ENCODE measurements around the gene GNAI2.
"Not testable (repeated sequence)": the region's sequence is repeated elsewhere in the genome, so short reads cannot be mapped to it uniquely, and the experiment has no call there.

The GNAI2 gene

DNA sequence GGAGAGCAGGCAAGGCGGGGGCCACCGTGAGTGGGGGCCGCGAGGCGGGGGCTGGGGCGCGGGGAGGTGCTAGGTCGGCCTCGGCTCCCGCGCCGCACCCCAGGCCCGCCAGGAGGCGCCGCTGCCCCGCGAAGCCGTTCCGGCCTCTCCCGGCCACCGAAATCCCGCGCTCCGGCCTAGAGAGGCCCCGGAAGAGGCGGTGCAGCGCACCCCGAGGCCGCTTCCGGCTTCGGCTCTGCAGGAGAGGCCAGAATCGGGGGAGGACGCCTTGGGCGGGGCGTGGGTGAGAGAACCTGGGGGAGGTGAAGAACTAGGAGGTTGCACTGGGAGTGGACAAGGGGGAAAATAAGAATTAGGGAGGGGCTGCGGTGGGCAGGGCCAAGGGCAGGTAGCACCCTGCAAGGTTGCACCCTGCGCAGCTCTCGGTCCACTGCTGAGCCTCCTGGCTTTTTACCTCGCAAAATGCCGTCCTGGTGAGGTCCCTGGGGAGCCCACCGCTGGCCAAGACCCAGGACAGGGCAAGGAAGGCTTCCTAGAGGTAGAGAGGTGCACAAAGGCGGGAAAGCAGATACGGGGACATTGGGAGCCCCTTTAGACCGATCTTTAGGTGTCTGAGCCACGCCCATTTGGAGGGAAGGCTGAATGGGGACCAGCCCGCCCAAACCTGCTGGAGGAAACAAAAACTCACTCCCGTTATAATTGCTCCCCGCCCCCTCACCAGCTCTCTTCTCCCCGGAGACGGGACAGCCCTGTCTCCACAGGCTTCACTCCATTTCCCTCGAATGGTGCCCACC, 8.4 kb upstream of the GNAI2 start:
- Histone ChIP-seq H3K4me3 (ENCODE audit: severe bottlenecking) (peak overlapping the region; percentile 44), H3K27me3 (ENCODE audit: insufficient read depth, poor library complexity, severe bottlenecking) (no peaks in the 10 kb centered on the region), H3K27ac (ENCODE audit: poor library complexity, severe bottlenecking) (peak overlapping the region; percentile 66), H3K36me3 (ENCODE audit: low read depth) (no peaks in the 10 kb centered on the region), H3K4me1 (ENCODE audit: insufficient read depth, poor library complexity, severe bottlenecking) (peaks cover 4% of the 10 kb centered on the region), H3K9me3 (ENCODE audit: severe bottlenecking) (no peaks in the 10 kb centered on the region)
- peak; percentile 90 for ATAC-seq (ENCODE audit: low read depth)
- peak; percentile 96 for DNase-seq (ENCODE audit: low spot score)
- TF ChIP-seq, protein P1, sequence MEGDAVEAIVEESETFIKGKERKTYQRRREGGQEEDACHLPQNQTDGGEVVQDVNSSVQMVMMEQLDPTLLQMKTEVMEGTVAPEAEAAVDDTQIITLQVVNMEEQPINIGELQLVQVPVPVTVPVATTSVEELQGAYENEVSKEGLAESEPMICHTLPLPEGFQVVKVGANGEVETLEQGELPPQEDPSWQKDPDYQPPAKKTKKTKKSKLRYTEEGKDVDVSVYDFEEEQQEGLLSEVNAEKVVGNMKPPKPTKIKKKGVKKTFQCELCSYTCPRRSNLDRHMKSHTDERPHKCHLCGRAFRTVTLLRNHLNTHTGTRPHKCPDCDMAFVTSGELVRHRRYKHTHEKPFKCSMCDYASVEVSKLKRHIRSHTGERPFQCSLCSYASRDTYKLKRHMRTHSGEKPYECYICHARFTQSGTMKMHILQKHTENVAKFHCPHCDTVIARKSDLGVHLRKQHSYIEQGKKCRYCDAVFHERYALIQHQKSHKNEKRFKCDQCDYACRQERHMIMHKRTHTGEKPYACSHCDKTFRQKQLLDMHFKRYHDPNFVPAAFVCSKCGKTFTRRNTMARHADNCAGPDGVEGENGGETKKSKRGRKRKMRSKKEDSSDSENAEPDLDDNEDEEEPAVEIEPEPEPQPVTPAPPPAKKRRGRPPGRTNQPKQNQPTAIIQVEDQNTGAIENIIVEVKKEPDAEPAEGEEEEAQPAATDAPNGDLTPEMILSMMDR (IDR thresholded peaks at IDR 0.05; ENCODE audit: poor library complexity, severe bottlenecking) = peak; percentile 98

DNA sequence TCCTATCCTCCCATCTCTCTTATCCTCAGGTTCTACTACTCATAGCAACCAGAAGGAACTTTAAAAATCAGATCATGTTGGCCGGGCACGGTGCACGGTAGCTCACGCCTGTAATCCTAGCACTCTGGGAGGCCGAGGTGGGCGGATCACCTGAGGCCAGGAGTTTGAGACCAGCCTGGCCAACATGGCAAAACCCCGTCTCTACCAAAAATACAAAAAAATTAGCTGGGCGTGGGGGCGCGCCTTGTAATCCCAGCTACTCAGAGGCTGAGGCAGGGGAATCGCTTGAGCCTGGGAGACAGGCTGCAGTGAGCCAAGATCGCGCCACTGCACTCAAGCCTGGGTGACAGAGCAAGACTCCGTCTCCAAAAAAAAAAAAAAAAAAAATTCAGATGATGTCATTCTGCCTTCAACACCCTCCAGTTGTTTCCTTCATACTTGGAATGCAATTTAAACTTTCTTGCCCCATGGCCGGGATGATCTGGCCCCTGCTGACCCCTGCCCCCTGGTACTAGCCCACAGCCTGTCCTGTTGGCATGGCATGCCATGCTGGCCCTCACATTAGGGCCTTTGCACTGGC, 7.7 kb upstream of the GNAI2 start:
- Histone ChIP-seq H3K27ac (ENCODE audit: poor library complexity, severe bottlenecking) (peak overlapping the region; percentile 66), H3K4me3 (ENCODE audit: severe bottlenecking) (peak overlapping the region; percentile 44)
- not testable (repeated sequence) for H3K36me3 ChIP-seq (ENCODE audit: low read depth); H3K4me1 ChIP-seq (ENCODE audit: insufficient read depth, poor library complexity, severe bottlenecking); DNase-seq (ENCODE audit: low spot score); H3K27me3 ChIP-seq (ENCODE audit: insufficient read depth, poor library complexity, severe bottlenecking); ATAC-seq (ENCODE audit: low read depth); H3K9me3 ChIP-seq (ENCODE audit: severe bottlenecking)

DNA sequence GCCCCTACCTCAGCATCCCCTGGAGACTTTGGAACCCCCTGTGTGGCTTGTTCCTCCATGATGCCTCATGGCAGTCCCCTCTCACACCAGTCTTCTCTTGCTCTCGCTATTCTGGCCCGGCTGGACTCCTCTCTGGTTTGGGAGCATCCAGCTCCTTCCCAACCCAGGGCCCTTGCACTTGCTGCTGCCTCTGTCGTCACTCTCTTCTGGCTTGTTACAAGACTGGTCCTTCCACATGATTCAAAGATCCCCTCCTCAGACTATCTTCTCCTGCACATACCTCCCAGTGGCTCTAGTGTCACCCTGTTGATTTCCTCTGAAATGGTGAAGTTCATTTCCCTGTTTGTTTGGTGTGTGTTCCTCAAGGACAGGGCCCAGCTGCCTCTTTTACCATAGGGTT, 6.5 kb upstream of the GNAI2 start:
- TF ChIP-seq, protein P1 (IDR thresholded peaks at IDR 0.05; ENCODE audit: poor library complexity, severe bottlenecking) = no peak
- DNase-seq (ENCODE audit: low spot score) (no peak), ATAC-seq (ENCODE audit: low read depth) (no peak)
- H3K9me3 ChIP-seq (ENCODE audit: severe bottlenecking) = no peaks in the 10 kb centered on the region
- no peak overlapping the region for H3K4me3 ChIP-seq (ENCODE audit: severe bottlenecking)
- no peak overlapping the region for H3K27ac ChIP-seq (ENCODE audit: poor library complexity, severe bottlenecking)
- no peaks in the 10 kb centered on the region for H3K27me3 ChIP-seq (ENCODE audit: insufficient read depth, poor library complexity, severe bottlenecking)
- peaks cover 4% of the 10 kb centered on the region for H3K4me1 ChIP-seq (ENCODE audit: insufficient read depth, poor library complexity, severe bottlenecking)
- H3K36me3 ChIP-seq (ENCODE audit: low read depth) = no peaks in the 10 kb centered on the region

DNA sequence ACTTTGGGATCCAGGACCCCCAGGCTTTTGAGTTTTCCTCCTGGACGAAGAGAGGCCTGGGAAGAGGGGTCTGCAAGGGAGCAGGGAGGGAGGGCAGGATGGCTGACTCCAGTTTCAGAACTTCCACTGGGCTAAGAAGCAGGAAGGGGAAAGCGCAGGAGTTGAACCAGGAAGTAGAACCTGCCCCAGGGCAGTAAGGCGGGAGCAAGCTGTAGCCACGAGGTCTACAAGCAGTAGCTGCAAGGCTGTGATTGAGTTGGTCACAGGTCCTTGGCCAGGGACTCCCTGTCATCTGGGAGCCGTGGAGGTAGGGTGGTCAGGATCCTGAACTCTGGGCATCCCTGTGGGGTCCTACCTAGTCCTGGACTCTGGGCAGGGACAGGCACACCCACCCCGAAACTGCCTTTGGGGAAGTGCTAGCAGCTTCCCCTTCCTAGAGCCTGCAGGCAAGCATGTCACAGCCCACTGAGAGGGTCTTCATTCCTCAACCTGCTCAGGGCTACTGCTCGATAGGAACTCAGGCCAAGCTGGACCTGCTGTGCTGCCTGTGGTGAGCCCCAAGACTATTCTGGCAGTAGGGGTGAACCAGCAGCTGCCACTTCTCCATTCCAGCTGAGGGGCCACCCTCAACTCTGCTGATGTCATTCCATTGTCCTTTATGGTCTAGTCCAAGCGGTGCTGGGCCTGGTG, 5.8 kb upstream of the GNAI2 start:
- Histone ChIP-seq H3K36me3 (ENCODE audit: low read depth) (no peaks in the 10 kb centered on the region), H3K4me1 (ENCODE audit: insufficient read depth, poor library complexity, severe bottlenecking) (peaks cover 4% of the 10 kb centered on the region), H3K27me3 (ENCODE audit: insufficient read depth, poor library complexity, severe bottlenecking) (no peaks in the 10 kb centered on the region), H3K27ac (ENCODE audit: poor library complexity, severe bottlenecking) (no peak overlapping the region), H3K4me3 (ENCODE audit: severe bottlenecking) (no peak overlapping the region), H3K9me3 (ENCODE audit: severe bottlenecking) (no peaks in the 10 kb centered on the region)
- TF ChIP-seq, protein P1 (IDR thresholded peaks at IDR 0.05; ENCODE audit: poor library complexity, severe bottlenecking) = no peak
- no peak for ATAC-seq (ENCODE audit: low read depth)
- no peak for DNase-seq (ENCODE audit: low spot score)

GRCh38 chr3:50230794-50231125, 5.2 kb upstream of the GNAI2 start:
- no peaks in the 10 kb centered on the region for H3K36me3 ChIP-seq (ENCODE audit: low read depth)
- ATAC-seq (ENCODE audit: low read depth) = no peak
- peaks cover 4% of the 10 kb centered on the region for H3K4me1 ChIP-seq (ENCODE audit: insufficient read depth, poor library complexity, severe bottlenecking)
- DNase-seq (ENCODE audit: low spot score) = no peak
- no peak overlapping the region for H3K27ac ChIP-seq (ENCODE audit: poor library complexity, severe bottlenecking)
- H3K27me3 ChIP-seq (ENCODE audit: insufficient read depth, poor library complexity, severe bottlenecking) = no peaks in the 10 kb centered on the region
- TF ChIP-seq, protein P1 (IDR thresholded peaks at IDR 0.05; ENCODE audit: poor library complexity, severe bottlenecking) = no peak
- no peaks in the 10 kb centered on the region for H3K9me3 ChIP-seq (ENCODE audit: severe bottlenecking)
- no peak overlapping the region for H3K4me3 ChIP-seq (ENCODE audit: severe bottlenecking)

All from RWPE2 (cell line).